Transverse colon (tissue), 4 donors: ENCODE results near the gene KNCN. TPM values are rescaled to one million over a fixed set of nuclear protein-coding genes. Genes with fewer than 3 reads are reported as not detected.

Experiments used
- DNase-seq: peaks from one replicate; pipeline ENCODE4 v3.0.0-alpha.2; 2019
- H3K27ac ChIP-seq, 4 donors: fragments of 200-600 bp; sonication (generic); 2 replicates each; pipeline ENCODE4 v1.5.1; 2016 to 2018; ENCODE audit warnings: inconsistent platforms in 4 of 4
- H3K27me3 ChIP-seq: fragments of 200-600 bp; sonication (generic); 2 replicates; pipeline ENCODE4 v1.5.1; 2017; ENCODE audit warnings: inconsistent platforms
- H3K36me3 ChIP-seq, 4 donors: fragments of 200-600 bp; sonication (generic); 2 replicates each; pipeline ENCODE4 v1.5.1; 2017 to 2019; ENCODE audit warnings: inconsistent platforms in 4 of 4
- H3K4me1 ChIP-seq, 4 donors: fragments of 200-600 bp; sonication (generic); 2 replicates each; pipeline ENCODE4 v1.5.1; 2017 to 2020; ENCODE audit warnings: inconsistent platforms in 4 of 4
- H3K4me3 ChIP-seq, 4 donors: fragments of 200-600 bp; sonication (generic); 1 replicate in 1 of 4; 2 replicates in 3 of 4; pipeline versions ENCODE4 v1.5.1 to v1.6.1; 2017 to 2019; ENCODE audit warnings: inconsistent platforms in 4 of 4
- H3K9me3 ChIP-seq, 2 donors: fragments of 200-600 bp; sonication (generic); 2 replicates each; pipeline ENCODE4 v1.5.1; 2017 to 2019; ENCODE audit warnings: inconsistent platforms in 2 of 2
- EP300 ChIP-seq: sonication (generic); formaldehyde crosslinking; IDR thresholded peaks from one replicate; pipeline ENCODE4 v1.6.1; 2017; ENCODE audit warnings: antibody characterized with exemption, low read depth
- POLR2A ChIP-seq: fragments of 450-650 bp; IDR thresholded peaks from one replicate; pipeline ENCODE4 v1.6.1; 2016; ENCODE audit warnings: antibody characterized with exemption, mild to moderate bottlenecking, moderate library complexity
- POLR2AphosphoS5 ChIP-seq, 3 donors: sonication (generic); formaldehyde crosslinking; IDR thresholded peaks; one replicate each; pipeline ENCODE4 v1.6.1; 2016; ENCODE audit warnings: antibody characterized with exemption in 3 of 3
- WGBS, 2 donors: methylation state at CpG; one replicate each; pipeline ENCODE4 v1.1.5; 2018; ENCODE audit warnings: low coverage in 1 of 2; 5-methylcytosine and 5-hydroxymethylcytosine counted together
- in situ Hi-C, 4 donors: fragments of 200-750 bp; cut with MboI; loops; one replicate each; pipeline versions ENCODE4 v1.15.0 to v1.15.1; 2017; ENCODE audit warnings: low sequenced_read_pairs in 3 of 4, low pct_ligation_motif_present in 1 of 4, low pct_unique_long_range_greater_than_20kb in 1 of 4
- intact Hi-C: fragments of 100-400 bp; cut with DNase I; formaldehyde crosslinking; loops from one replicate; pipeline ENCODE4 v1.15.1; 2023; ENCODE audit warnings: low total_unique reads
- total RNA-seq, 4 donors: library from RNA; depleted of rRNA; stranded (reverse); fragments of >200 nt; gene quantifications; one replicate each; pipeline ENCODE4 v1.1.0, GENCODE V29; 2016
- TF ChIP-seq, protein P1 (sequence below), 5 experiments: fragments of 200-600 bp in 3 of 5; fragments of 450-650 bp in 2 of 5; sonication (generic) in 3 of 5; IDR thresholded peaks; 1 replicate in 2 of 5; 2 replicates in 3 of 5; pipeline ENCODE4 v1.5.1; 2016 to 2017; ENCODE audit warnings: antibody characterized with exemption in 5 of 5, inconsistent platforms in 3 of 5, mild to moderate bottlenecking in 2 of 5, moderate library complexity in 1 of 5

Gene KNCN
- total RNA-seq, 4 donors from 2014 or later = not detected

DNA sequence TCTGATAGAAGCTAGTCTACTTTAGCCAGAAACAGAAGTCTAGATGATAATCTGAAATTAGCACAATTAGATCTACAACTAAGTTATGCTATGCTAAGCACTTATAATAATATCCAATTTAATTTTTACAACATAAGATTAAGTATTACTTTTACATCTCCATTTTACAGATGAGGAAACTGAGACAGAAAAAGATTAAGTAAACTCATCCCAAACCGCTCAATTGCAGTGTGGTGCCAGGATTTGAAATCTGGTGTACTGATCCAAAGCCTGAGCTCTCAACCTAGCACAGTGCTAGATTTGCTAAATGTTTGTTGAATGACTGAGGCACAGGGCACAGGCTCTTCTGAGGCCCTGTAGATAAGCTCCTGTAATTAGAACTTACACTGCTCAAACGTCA, 13.8 kb downstream of the KNCN start:
- WGBS, 2 donors = 49 to 54% methylated on average over 2 of the region's 2 CpGs
- TF ChIP-seq POLR2AphosphoS5 (IDR thresholded peaks at IDR 0.05) (no peak), POLR2A (no peak), EP300 (no peak)
- TF ChIP-seq, protein P1, sequence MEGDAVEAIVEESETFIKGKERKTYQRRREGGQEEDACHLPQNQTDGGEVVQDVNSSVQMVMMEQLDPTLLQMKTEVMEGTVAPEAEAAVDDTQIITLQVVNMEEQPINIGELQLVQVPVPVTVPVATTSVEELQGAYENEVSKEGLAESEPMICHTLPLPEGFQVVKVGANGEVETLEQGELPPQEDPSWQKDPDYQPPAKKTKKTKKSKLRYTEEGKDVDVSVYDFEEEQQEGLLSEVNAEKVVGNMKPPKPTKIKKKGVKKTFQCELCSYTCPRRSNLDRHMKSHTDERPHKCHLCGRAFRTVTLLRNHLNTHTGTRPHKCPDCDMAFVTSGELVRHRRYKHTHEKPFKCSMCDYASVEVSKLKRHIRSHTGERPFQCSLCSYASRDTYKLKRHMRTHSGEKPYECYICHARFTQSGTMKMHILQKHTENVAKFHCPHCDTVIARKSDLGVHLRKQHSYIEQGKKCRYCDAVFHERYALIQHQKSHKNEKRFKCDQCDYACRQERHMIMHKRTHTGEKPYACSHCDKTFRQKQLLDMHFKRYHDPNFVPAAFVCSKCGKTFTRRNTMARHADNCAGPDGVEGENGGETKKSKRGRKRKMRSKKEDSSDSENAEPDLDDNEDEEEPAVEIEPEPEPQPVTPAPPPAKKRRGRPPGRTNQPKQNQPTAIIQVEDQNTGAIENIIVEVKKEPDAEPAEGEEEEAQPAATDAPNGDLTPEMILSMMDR (IDR thresholded peaks at IDR 0.05) = no peak
- H3K9me3 ChIP-seq = no peaks in the 10 kb centered on the region
- in situ Hi-C loops = loop anchor here in 1 of 4 donors (10.0 kb wide), 1 partner anchor 187 kb away; no protein-coding TSS in a partner anchor
- peaks cover 24% of the 10 kb centered on the region for H3K27me3 ChIP-seq
- no peaks in the 10 kb centered on the region for H3K36me3 ChIP-seq
- H3K4me1 ChIP-seq = peaks cover 0 to 9% (median 5%) of the 10 kb centered on the region in 4 donors
- H3K27ac ChIP-seq = no peak overlapping the region
- no peak for DNase-seq
- H3K4me3 ChIP-seq = no peak overlapping the region
- intact Hi-C loops = no loop called here

DNA sequence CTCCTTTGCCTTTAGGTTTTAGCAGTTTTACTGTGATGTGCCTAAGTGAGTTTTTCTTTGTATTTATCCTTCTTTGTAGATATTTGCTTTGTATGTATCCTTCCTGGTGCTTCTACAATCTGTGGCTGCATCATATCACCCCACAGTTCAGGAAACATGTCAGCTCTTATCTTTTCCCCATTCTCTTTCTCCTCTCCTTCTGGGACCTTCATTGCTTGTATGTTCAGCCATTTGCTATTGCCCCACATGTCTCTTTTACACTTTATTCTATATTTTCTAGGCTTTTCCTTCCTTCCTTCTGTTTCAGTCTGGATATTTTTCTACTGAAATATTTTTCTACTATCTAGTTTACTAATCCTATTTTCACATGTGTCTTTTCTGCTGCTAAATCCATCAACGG, 14.9 kb downstream of the KNCN start:
- Histone ChIP-seq H3K4me1 (peaks cover 0 to 11% (median 5%) of the 10 kb centered on the region in 4 donors), H3K9me3 (no peaks in the 10 kb centered on the region), H3K36me3 (no peaks in the 10 kb centered on the region), H3K4me3 (no peak overlapping the region), H3K27me3 (peaks cover 28% of the 10 kb centered on the region), H3K27ac (no peak overlapping the region)
- TF ChIP-seq EP300 = no peak
- no peak for TF ChIP-seq POLR2AphosphoS5 (IDR thresholded peaks at IDR 0.05)
- TF ChIP-seq, protein P1 (IDR thresholded peaks at IDR 0.05) = no peak
- TF ChIP-seq POLR2A = no peak
- WGBS, 2 donors = 95 to 100% methylated on average over 1 of the region's 1 CpG
- no peak for DNase-seq
- in situ Hi-C loops = loop anchor here in 1 of 4 donors (10.0 kb wide), 1 partner anchor 188 kb away; no protein-coding TSS in a partner anchor
- intact Hi-C loops = no loop called here

DNA sequence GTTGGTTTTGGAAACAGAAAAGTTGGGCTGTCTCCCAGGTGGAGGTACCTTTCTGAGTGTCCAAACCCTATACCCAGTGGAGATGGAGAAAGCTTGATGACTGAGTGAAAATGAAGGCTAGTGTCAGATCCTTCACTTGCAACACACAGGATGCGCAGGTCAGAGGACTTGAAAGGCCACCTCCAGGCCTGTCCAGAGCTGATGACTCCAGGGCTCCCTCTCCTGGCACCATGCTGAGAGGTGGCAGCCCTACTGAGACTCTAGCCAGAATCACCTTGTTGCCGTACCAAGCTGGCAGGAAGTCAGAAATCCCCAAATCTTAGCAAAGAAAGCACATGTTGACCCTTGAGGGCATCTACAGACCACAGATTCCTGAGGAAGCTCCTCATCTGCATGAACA, 16.4 kb downstream of the KNCN start:
- Histone ChIP-seq H3K4me3 (no peak overlapping the region), H3K9me3 (no peaks in the 10 kb centered on the region), H3K4me1 (peaks cover 0 to 11% (median 5%) of the 10 kb centered on the region in 4 donors), H3K27ac (no peak overlapping the region), H3K27me3 (peaks cover 36% of the 10 kb centered on the region), H3K36me3 (no peaks in the 10 kb centered on the region)
- intact Hi-C loops (no loop called here), in situ Hi-C loops (loop anchor here in 1 of 4 donors (10.0 kb wide), 1 partner anchor 190 kb away; no protein-coding TSS in a partner anchor)
- peak; percentile 42 for DNase-seq
- no peak for TF ChIP-seq POLR2A
- TF ChIP-seq, protein P1 (IDR thresholded peaks at IDR 0.05) = peak in 4 of 5 experiments; percentile 18 to 35 (median 27)
- 50 to 100% methylated on average over 1 to 2 of the region's 2 CpGs for WGBS, 2 donors

DNA sequence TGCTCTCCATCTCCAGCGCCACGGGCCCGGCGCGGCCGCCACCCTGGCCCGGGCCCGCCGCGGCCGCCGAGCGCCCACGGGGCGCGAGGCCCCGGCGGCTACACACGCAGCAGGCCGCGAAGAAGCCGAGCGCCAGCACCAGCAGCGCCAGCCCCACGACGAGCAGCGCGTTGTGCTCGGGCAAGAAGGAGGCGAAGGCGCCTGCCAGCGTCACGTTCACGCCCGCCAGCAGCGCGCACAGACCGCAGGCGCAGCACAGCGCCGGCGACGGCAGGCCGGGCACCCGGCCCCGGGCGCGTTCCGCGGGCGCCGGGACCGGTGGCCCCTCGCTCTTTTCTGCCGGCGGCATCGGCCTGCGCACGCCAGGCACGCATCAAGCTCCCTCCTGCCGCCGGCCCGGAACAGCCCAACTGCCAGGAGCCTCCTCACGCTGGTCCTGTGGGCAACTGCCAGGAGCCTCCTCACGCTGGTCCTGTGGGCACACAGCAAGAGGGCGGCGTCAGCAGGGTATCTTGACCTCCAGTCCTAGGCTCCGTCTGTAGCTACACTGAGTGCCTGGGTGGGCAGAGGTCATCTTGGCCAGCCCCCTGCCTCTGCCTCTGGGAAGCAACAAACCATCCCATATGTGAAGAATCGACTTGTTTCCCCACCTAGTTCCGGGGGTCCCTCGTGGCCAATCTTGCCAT, 18.1 kb downstream of the KNCN start:
- Histone ChIP-seq H3K4me1 (peaks cover 0 to 11% (median 5%) of the 10 kb centered on the region in 4 donors), H3K27ac (peak overlapping the region; percentile 49 to 72 (median 64)), H3K9me3 (no peaks in the 10 kb centered on the region), H3K27me3 (peaks cover 53% of the 10 kb centered on the region), H3K36me3 (no peaks in the 10 kb centered on the region), H3K4me3 (peak overlapping the region in 3 of 4 donors; percentile 32 to 47 (median 34))
- 43 to 72% methylated on average over 3 to 7 of the region's 71 CpGs for WGBS, 2 donors
- in situ Hi-C loops = loop anchor here in 1 of 4 donors (10.0 kb wide), 1 partner anchor 191 kb away; no protein-coding TSS in a partner anchor
- DNase-seq = peak; percentile 21
- intact Hi-C loops = loop anchor here (5.0 kb wide), 1 partner anchor 194 kb away; no protein-coding TSS in a partner anchor
- TF ChIP-seq EP300 (no peak), POLR2AphosphoS5 (IDR thresholded peaks at IDR 0.05) (no peak), POLR2A (no peak)
- TF ChIP-seq, protein P1 (IDR thresholded peaks at IDR 0.05) = no peak
